ENCODE results near the gene SRP9.
"Not testable (repeated sequence)": the region's sequence is repeated elsewhere in the genome, so short reads cannot be mapped to it uniquely, and the experiment has no call there.

Gene SRP9

GRCh38 chr1:225823811-225824261 lies 46.2 kb downstream of the SRP9 start:
- Histone ChIP-seq H3K4me1 (ENCODE audit: control insufficient read depth in 2 of 2, insufficient read depth in 2 of 2, low read length in 2 of 2) (peaks cover 2 to 4% of the 10 kb centered on the region in 2 donors), H3K9ac (ENCODE audit: low read depth in 1 of 2, low read length in 2 of 2) (no peak overlapping the region), H3K9me3 (ENCODE audit: control insufficient read depth in 2 of 2, low read length in 2 of 2) (no peaks in the 10 kb centered on the region), H3K27ac (ENCODE audit: low read depth in 2 of 2, low read length in 2 of 2) (no peak overlapping the region), H3K36me3 (ENCODE audit: control insufficient read depth in 2 of 2, insufficient read depth in 2 of 2, low read length in 2 of 2) (peaks cover 4% of the 10 kb centered on the region in 2 donors), H3K27me3 (ENCODE audit: control insufficient read depth in 2 of 2, insufficient read depth in 2 of 2, low read length in 2 of 2) (no peaks in the 10 kb centered on the region), H3K4me3 (ENCODE audit: low read length in 2 of 2) (no peak overlapping the region)

DNA sequence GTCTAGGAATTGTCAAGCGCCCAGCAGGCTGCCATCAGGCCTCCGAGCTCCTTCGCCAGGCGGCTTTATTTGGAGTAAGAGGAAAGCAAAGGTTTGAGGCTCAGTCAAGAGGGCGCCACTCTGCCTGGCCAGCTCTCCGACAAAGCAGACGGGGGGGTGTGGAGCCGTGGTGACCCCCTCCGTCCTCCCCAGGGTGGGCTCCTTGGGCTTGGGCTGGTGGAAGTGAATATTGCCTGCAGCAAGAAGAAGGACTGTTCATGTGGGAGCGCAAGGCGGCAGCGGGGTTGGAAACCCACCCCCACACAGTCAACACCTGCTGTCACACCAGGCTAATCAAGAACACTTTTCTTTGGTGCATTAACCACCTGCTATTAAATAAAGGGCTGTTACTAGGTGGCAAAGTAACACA lies 46.9 kb downstream of the SRP9 start:
- H3K27ac ChIP-seq (ENCODE audit: low read depth in 2 of 2, low read length in 2 of 2), result no peak overlapping the region
- H3K4me3 ChIP-seq (ENCODE audit: low read length in 2 of 2), result no peak overlapping the region
- H3K9me3 ChIP-seq (ENCODE audit: control insufficient read depth in 2 of 2, low read length in 2 of 2), result no peaks in the 10 kb centered on the region
- peaks cover 1 to 2% of the 10 kb centered on the region in 2 donors for H3K4me1 ChIP-seq (ENCODE audit: control insufficient read depth in 2 of 2, insufficient read depth in 2 of 2, low read length in 2 of 2)
- H3K36me3 ChIP-seq (ENCODE audit: control insufficient read depth in 2 of 2, insufficient read depth in 2 of 2, low read length in 2 of 2), result peaks cover 5 to 7% of the 10 kb centered on the region in 2 donors
- no peak overlapping the region for H3K9ac ChIP-seq (ENCODE audit: low read depth in 1 of 2, low read length in 2 of 2)
- H3K27me3 ChIP-seq (ENCODE audit: control insufficient read depth in 2 of 2, insufficient read depth in 2 of 2, low read length in 2 of 2), result no peaks in the 10 kb centered on the region

- no peak overlapping the region for H3K27ac ChIP-seq (ENCODE audit: low read depth in 2 of 2, low read length in 2 of 2)
Observed at GRCh38 chr1:225825078-225825477, 47.5 kb downstream of the SRP9 start.

GRCh38 chr1:225825607-225826007 lies 48.0 kb downstream of the SRP9 start:
- peaks cover 5 to 7% of the 10 kb centered on the region in 2 donors for H3K36me3 ChIP-seq (ENCODE audit: control insufficient read depth in 2 of 2, insufficient read depth in 2 of 2, low read length in 2 of 2)
- no peaks in the 10 kb centered on the region for H3K27me3 ChIP-seq (ENCODE audit: control insufficient read depth in 2 of 2, insufficient read depth in 2 of 2, low read length in 2 of 2)
- H3K27ac ChIP-seq (ENCODE audit: low read depth in 2 of 2, low read length in 2 of 2), result no peak overlapping the region
- H3K9me3 ChIP-seq (ENCODE audit: control insufficient read depth in 2 of 2, low read length in 2 of 2), result no peaks in the 10 kb centered on the region
- no peak overlapping the region for H3K9ac ChIP-seq (ENCODE audit: low read depth in 1 of 2, low read length in 2 of 2)
- H3K4me3 ChIP-seq (ENCODE audit: low read length in 2 of 2), result no peak overlapping the region
- peaks cover 0 to 2% of the 10 kb centered on the region in 2 donors for H3K4me1 ChIP-seq (ENCODE audit: control insufficient read depth in 2 of 2, insufficient read depth in 2 of 2, low read length in 2 of 2)

More at GRCh38 chr1:225825078-225825477, 47.5 kb downstream of the SRP9 start:
- peaks cover 0 to 2% of the 10 kb centered on the region in 2 donors for H3K4me1 ChIP-seq (ENCODE audit: control insufficient read depth in 2 of 2, insufficient read depth in 2 of 2, low read length in 2 of 2)
- no peaks in the 10 kb centered on the region for H3K27me3 ChIP-seq (ENCODE audit: control insufficient read depth in 2 of 2, insufficient read depth in 2 of 2, low read length in 2 of 2)
- no peaks in the 10 kb centered on the region for H3K9me3 ChIP-seq (ENCODE audit: control insufficient read depth in 2 of 2, low read length in 2 of 2)
- H3K9ac ChIP-seq (ENCODE audit: low read depth in 1 of 2, low read length in 2 of 2), result no peak overlapping the region
- H3K36me3 ChIP-seq (ENCODE audit: control insufficient read depth in 2 of 2, insufficient read depth in 2 of 2, low read length in 2 of 2), result peaks cover 5 to 7% of the 10 kb centered on the region in 2 donors
- no peak overlapping the region for H3K4me3 ChIP-seq (ENCODE audit: low read length in 2 of 2)

DNA sequence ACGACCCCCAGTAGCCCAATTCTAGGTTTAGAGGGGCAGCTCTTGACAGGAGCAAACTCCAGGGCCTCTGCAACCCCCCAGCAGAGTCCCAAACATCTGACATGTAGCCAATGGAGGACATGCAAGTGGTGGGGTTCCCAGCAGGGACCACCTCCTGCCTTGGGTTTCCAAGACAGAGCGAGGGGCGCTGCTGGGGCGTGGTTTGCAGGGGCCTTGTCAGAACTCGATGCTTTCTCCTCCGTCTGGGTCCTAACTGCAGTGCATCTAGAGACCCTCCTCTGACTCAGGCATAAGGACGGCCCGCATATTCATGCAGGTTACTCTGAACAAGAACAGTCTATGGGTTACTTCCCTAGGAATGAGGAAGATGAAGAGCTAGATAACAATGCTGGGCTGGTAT lies 49.5 kb downstream of the SRP9 start:
- no peaks in the 10 kb centered on the region for H3K27me3 ChIP-seq (ENCODE audit: control insufficient read depth in 2 of 2, insufficient read depth in 2 of 2, low read length in 2 of 2)
- H3K4me3 ChIP-seq (ENCODE audit: low read length in 2 of 2), result no peak overlapping the region
- H3K27ac ChIP-seq (ENCODE audit: low read depth in 2 of 2, low read length in 2 of 2), result no peak overlapping the region
- H3K36me3 ChIP-seq (ENCODE audit: control insufficient read depth in 2 of 2, insufficient read depth in 2 of 2, low read length in 2 of 2), result peaks cover 11 to 14% of the 10 kb centered on the region in 2 donors
- H3K4me1 ChIP-seq (ENCODE audit: control insufficient read depth in 2 of 2, insufficient read depth in 2 of 2, low read length in 2 of 2), result peaks cover 0 to 2% of the 10 kb centered on the region in 2 donors
- no peak overlapping the region for H3K9ac ChIP-seq (ENCODE audit: low read depth in 1 of 2, low read length in 2 of 2)
- H3K9me3 ChIP-seq (ENCODE audit: control insufficient read depth in 2 of 2, low read length in 2 of 2), result no peaks in the 10 kb centered on the region

DNA sequence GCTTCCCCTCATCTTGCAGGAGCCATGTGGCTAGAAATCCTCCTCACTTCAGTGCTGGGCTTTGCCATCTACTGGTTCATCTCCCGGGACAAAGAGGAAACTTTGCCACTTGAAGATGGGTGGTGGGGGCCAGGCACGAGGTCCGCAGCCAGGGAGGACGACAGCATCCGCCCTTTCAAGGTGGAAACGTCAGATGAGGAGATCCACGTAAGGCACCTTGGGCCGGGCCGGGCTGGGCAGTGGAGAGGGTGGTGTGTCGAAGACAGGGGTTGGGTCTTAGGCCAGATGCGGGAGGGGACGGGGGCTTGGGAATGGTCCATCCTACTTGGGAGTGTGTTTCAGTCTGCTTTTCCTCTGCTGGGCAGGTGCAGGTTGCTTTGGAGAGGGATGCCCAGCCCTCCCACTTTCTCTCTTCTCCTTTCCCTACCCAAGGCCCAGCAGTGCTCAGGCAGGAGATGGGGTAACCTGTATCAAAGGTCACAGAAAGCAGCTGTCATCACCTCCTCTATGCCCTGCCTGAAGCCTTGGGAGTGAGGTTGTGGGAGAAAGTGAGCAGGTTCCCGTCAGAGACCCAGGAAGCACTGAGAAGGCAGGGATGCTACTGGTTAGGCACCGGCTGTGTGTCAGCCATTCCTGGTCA lies 51.2 kb downstream of the SRP9 start:
- no peaks in the 10 kb centered on the region for H3K4me1 ChIP-seq (ENCODE audit: control insufficient read depth in 2 of 2, insufficient read depth in 2 of 2, low read length in 2 of 2)
- no peaks in the 10 kb centered on the region for H3K9me3 ChIP-seq (ENCODE audit: control insufficient read depth in 2 of 2, low read length in 2 of 2)
- peaks cover 9 to 13% of the 10 kb centered on the region in 2 donors for H3K36me3 ChIP-seq (ENCODE audit: control insufficient read depth in 2 of 2, insufficient read depth in 2 of 2, low read length in 2 of 2)
- H3K4me3 ChIP-seq (ENCODE audit: low read length in 2 of 2), result no peak overlapping the region
- no peak overlapping the region for H3K27ac ChIP-seq (ENCODE audit: low read depth in 2 of 2, low read length in 2 of 2)
- H3K27me3 ChIP-seq (ENCODE audit: control insufficient read depth in 2 of 2, insufficient read depth in 2 of 2, low read length in 2 of 2), result no peaks in the 10 kb centered on the region
- H3K9ac ChIP-seq (ENCODE audit: low read depth in 1 of 2, low read length in 2 of 2), result no peak overlapping the region

- H3K9ac ChIP-seq (ENCODE audit: low read depth in 1 of 2, low read length in 2 of 2), result no peak overlapping the region
- H3K9me3 ChIP-seq (ENCODE audit: control insufficient read depth in 2 of 2, low read length in 2 of 2), result no peaks in the 10 kb centered on the region
- no peaks in the 10 kb centered on the region for H3K4me1 ChIP-seq (ENCODE audit: control insufficient read depth in 2 of 2, insufficient read depth in 2 of 2, low read length in 2 of 2)
- H3K4me3 ChIP-seq (ENCODE audit: low read length in 2 of 2), result no peak overlapping the region
- no peaks in the 10 kb centered on the region for H3K27me3 ChIP-seq (ENCODE audit: control insufficient read depth in 2 of 2, insufficient read depth in 2 of 2, low read length in 2 of 2)
- H3K27ac ChIP-seq (ENCODE audit: low read depth in 2 of 2, low read length in 2 of 2), result no peak overlapping the region
- peaks cover 9 to 13% of the 10 kb centered on the region in 2 donors for H3K36me3 ChIP-seq (ENCODE audit: control insufficient read depth in 2 of 2, insufficient read depth in 2 of 2, low read length in 2 of 2)
Observed at GRCh38 chr1:225830841-225831240, 53.2 kb downstream of the SRP9 start.

DNA sequence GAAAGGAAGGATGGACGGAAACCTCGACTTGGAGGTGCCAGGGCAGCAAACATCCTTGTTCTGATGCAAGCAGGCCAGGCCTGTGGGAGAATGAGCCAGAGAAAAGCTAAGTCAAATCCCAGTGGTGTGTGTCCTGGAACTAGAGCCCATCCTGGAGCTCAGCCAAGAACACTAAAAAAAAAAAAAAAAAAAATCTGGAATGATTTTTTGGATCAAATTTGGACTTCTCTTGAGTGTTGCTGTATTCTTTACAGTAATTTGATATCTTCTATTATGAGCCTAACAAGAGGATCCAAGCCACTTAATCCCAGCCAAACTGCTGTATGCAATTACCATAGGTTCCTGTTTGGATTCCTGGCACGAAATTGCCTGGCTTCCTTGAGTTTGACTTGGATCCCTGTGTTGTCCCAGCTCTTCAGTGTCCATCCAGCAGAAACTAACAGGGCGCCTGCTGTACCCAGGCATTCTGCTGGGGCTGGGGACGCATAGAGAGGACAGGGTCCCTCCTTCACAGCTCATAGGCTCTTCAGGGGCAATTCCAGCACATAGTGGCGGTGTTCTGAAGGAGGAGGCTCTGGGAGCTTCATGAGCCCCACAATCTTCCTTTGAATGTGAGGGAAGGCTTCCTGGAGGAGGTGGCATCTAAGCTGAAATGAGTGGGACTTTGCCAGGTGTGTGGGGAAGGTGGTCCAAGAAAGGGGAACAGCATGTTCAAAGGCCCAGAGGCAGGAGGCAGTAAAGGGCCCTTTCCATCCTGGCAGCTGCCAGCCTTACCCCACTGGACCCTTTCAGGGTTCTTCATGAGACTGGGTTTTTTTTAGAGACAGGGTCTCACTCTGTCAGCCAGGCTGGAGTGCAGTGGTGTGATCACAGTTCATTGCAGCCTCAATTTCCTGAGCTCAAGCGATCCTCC lies 57.0 kb downstream of the SRP9 start:
- no peak overlapping the region for H3K9ac ChIP-seq (ENCODE audit: low read depth in 1 of 2, low read length in 2 of 2)
- H3K27me3 ChIP-seq (ENCODE audit: control insufficient read depth in 2 of 2, insufficient read depth in 2 of 2, low read length in 2 of 2), result no peaks in the 10 kb centered on the region
- peak overlapping the region in 1 of 2 donors; percentile 41 for H3K27ac ChIP-seq (ENCODE audit: low read depth in 2 of 2, low read length in 2 of 2)
- no peaks in the 10 kb centered on the region for H3K4me1 ChIP-seq (ENCODE audit: control insufficient read depth in 2 of 2, insufficient read depth in 2 of 2, low read length in 2 of 2)
- peaks cover 18 to 21% of the 10 kb centered on the region in 2 donors for H3K36me3 ChIP-seq (ENCODE audit: control insufficient read depth in 2 of 2, insufficient read depth in 2 of 2, low read length in 2 of 2)
- H3K9me3 ChIP-seq (ENCODE audit: control insufficient read depth in 2 of 2, low read length in 2 of 2), result no peaks in the 10 kb centered on the region
- no peak overlapping the region for H3K4me3 ChIP-seq (ENCODE audit: low read length in 2 of 2)

DNA sequence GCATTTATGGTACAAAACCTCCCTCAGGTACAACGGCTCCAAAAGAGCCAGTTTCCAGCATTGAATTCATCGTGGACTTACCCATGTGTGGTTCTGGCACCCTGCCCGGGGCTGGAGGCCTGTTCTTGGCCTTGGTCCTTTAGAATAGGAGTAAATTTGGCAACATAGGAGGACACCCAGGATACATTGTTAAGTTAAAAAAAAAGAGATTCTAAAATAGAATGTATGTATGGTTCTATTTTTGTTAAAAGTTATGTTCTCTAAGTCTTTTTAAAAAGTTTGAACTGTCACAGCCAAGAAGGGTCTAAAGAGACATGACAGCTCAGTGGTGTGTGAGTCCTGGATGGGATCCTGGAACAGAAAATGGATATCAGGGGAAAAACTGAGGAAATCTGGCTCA lies 58.2 kb downstream of the SRP9 start:
- H3K4me1 ChIP-seq (ENCODE audit: control insufficient read depth in 2 of 2, insufficient read depth in 2 of 2, low read length in 2 of 2), result no peaks in the 10 kb centered on the region
- no peak overlapping the region for H3K4me3 ChIP-seq (ENCODE audit: low read length in 2 of 2)
- no peaks in the 10 kb centered on the region for H3K9me3 ChIP-seq (ENCODE audit: control insufficient read depth in 2 of 2, low read length in 2 of 2)
- no peak overlapping the region for H3K27ac ChIP-seq (ENCODE audit: low read depth in 2 of 2, low read length in 2 of 2)
- peaks cover 19 to 26% of the 10 kb centered on the region in 2 donors for H3K36me3 ChIP-seq (ENCODE audit: control insufficient read depth in 2 of 2, insufficient read depth in 2 of 2, low read length in 2 of 2)
- H3K27me3 ChIP-seq (ENCODE audit: control insufficient read depth in 2 of 2, insufficient read depth in 2 of 2, low read length in 2 of 2), result no peaks in the 10 kb centered on the region
- no peak overlapping the region for H3K9ac ChIP-seq (ENCODE audit: low read depth in 1 of 2, low read length in 2 of 2)

DNA sequence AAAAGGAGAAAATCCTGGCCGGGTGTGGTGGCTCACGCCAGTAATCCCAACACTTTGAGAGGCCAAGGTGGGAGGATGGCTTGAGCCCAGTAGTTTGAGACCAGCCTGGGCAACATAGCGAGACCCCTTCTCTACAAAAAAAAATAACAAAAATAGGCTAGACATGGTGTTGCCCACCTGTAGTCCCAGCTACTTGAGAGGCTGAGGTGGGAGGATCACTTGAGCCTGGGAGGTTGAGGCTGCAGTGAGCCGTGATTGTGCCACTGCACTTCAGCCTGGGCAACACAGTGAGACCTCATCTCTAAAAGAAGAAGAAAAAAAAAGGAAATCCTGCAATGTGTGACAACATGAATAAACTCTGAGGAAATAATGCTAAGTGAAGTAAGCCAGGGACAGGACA lies 58.7 kb downstream of the SRP9 start:
- H3K4me3 ChIP-seq (ENCODE audit: low read length in 2 of 2); H3K9me3 ChIP-seq (ENCODE audit: control insufficient read depth in 2 of 2, low read length in 2 of 2); H3K27me3 ChIP-seq (ENCODE audit: control insufficient read depth in 2 of 2, insufficient read depth in 2 of 2, low read length in 2 of 2); H3K27ac ChIP-seq (ENCODE audit: low read depth in 2 of 2, low read length in 2 of 2); H3K4me1 ChIP-seq (ENCODE audit: control insufficient read depth in 2 of 2, insufficient read depth in 2 of 2, low read length in 2 of 2); H3K9ac ChIP-seq (ENCODE audit: low read depth in 1 of 2, low read length in 2 of 2): not testable (repeated sequence)
- H3K36me3 ChIP-seq (ENCODE audit: control insufficient read depth in 2 of 2, insufficient read depth in 2 of 2, low read length in 2 of 2), result peaks cover 19 to 27% of the 10 kb centered on the region in 2 donors

All from mucosa of rectum (tissue), 2 donors.